Testis (tissue), 3 donors: ENCODE measurements around the gene MANF. TPM values are rescaled to one million over a fixed set of nuclear protein-coding genes. Genes with fewer than 3 reads are reported as not detected.

ENCODE experiments used
- DNase-seq: peaks from one replicate; pipeline ENCODE4 v3.0.0-alpha.2; 2019
- H3K27ac ChIP-seq, 2 donors: fragments of 200-600 bp; sonication (generic); one replicate each; pipeline ENCODE4 v1.5.1; 2019
- H3K27me3 ChIP-seq: fragments of 200-600 bp; sonication (generic); one replicate; pipeline ENCODE4 v1.5.1; 2019
- H3K36me3 ChIP-seq: fragments of 200-600 bp; sonication (generic); one replicate; pipeline ENCODE4 v1.5.1; 2017; ENCODE audit warnings: low read depth; ENCODE audit errors: missing control alignments
- H3K4me1 ChIP-seq: fragments of 200-600 bp; sonication (generic); one replicate; pipeline ENCODE4 v1.5.1; 2019
- H3K4me3 ChIP-seq, 2 donors: fragments of 200-600 bp; sonication (generic); one replicate each; pipeline ENCODE4 v1.5.1; 2017 to 2019
- H3K9me3 ChIP-seq: fragments of 200-600 bp; sonication (generic); one replicate; pipeline ENCODE4 v1.5.1; 2017
- CTCF ChIP-seq, 3 experiments: fragments of 450-650 bp in 2 of 3; fragments of 200-600 bp in 1 of 3; sonication (generic) in 1 of 3; IDR thresholded peaks; one replicate each; pipeline ENCODE4 v1.5.1; 2016 to 2019; ENCODE audit warnings: antibody characterized with exemption in 3 of 3, mild to moderate bottlenecking in 2 of 3, moderate library complexity in 1 of 3
- POLR2A ChIP-seq: fragments of 450-650 bp; IDR thresholded peaks from one replicate; pipeline ENCODE4 v1.6.1; 2017; ENCODE audit warnings: antibody characterized with exemption, mild to moderate bottlenecking, moderate library complexity
- WGBS, 2 donors: methylation state at CpG; one replicate each; pipeline ENCODE4 v1.1.5; 2018; 5-methylcytosine and 5-hydroxymethylcytosine counted together
- intact Hi-C: fragments of 100-400 bp; cut with DNase I; formaldehyde crosslinking; loops from one replicate; pipeline ENCODE4 v1.15.1; 2023; ENCODE audit warnings: low total_unique reads
- polyA plus RNA-seq: library from polyadenylated mRNA; stranded (reverse); fragments of 350-450 nt; fragmentation: Illumina TruSeq; extraction: RNeasy Lipid Tissue Mini Kit (QIAGEN cat#74804); gene quantifications from one replicate; pipeline ENCODE4 v1.2.3, GENCODE V29; 2014; ENCODE audit warnings: low read depth, low replicate concordance; ENCODE audit not compliant: insufficient read depth
- total RNA-seq, 2 donors: library from RNA; depleted of rRNA; stranded (reverse); fragments of >200 nt; gene quantifications; one replicate each; pipeline ENCODE4 v1.2.3, GENCODE V29; 2016

MANF gene
- total and polyA plus RNA-seq, 3 donors from 2014 or later = 48.6 to 167 (median 62.8) TPM

GRCh38 chr3:51353131-51353530 is 32.0 kb upstream of the MANF start:
- no peaks in the 10 kb centered on the region for H3K9me3 ChIP-seq
- H3K27ac ChIP-seq = no peak overlapping the region
- intact Hi-C loops = no loop called here
- TF ChIP-seq POLR2A (no peak), CTCF (IDR thresholded peaks at IDR 0.05) (no peak)
- DNase-seq = no peak
- H3K36me3 ChIP-seq = no peaks in the 10 kb centered on the region
- H3K4me3 ChIP-seq = no peak overlapping the region
- no peaks in the 10 kb centered on the region for H3K27me3 ChIP-seq
- no peaks in the 10 kb centered on the region for H3K4me1 ChIP-seq
- 86 to 87% methylated on average over 4 of the region's 4 CpGs for WGBS, 2 donors

- TF ChIP-seq POLR2A = no peak
- no peak for TF ChIP-seq CTCF (IDR thresholded peaks at IDR 0.05)
- intact Hi-C loops = no loop called here
- no peak overlapping the region for H3K4me3 ChIP-seq
- H3K36me3 ChIP-seq = no peaks in the 10 kb centered on the region
- H3K9me3 ChIP-seq = no peaks in the 10 kb centered on the region
- H3K27me3 ChIP-seq = no peaks in the 10 kb centered on the region
- no peaks in the 10 kb centered on the region for H3K4me1 ChIP-seq
- WGBS, 2 donors = 70 to 80% methylated on average over 1 of the region's 1 CpG
- DNase-seq = no peak
- H3K27ac ChIP-seq = no peak overlapping the region
Observed at GRCh38 chr3:51353691-51354090, 31.4 kb upstream of the MANF start.

- TF ChIP-seq POLR2A (no peak), CTCF (IDR thresholded peaks at IDR 0.05) (no peak)
- WGBS, 2 donors = 93 to 94% methylated on average over 2 of the region's 2 CpGs
- Histone ChIP-seq H3K36me3 (no peaks in the 10 kb centered on the region), H3K27me3 (no peaks in the 10 kb centered on the region), H3K27ac (no peak overlapping the region), H3K9me3 (no peaks in the 10 kb centered on the region), H3K4me3 (no peak overlapping the region), H3K4me1 (no peaks in the 10 kb centered on the region)
- intact Hi-C loops = no loop called here
- DNase-seq = no peak
Observed at GRCh38 chr3:51354172-51354571, 30.9 kb upstream of the MANF start.

- H3K4me3 ChIP-seq = no peak overlapping the region
- no peaks in the 10 kb centered on the region for H3K4me1 ChIP-seq
- H3K36me3 ChIP-seq = no peaks in the 10 kb centered on the region
- 87 to 98% methylated on average over 9 of the region's 9 CpGs for WGBS, 2 donors
- no peak overlapping the region for H3K27ac ChIP-seq
- no peaks in the 10 kb centered on the region for H3K27me3 ChIP-seq
- H3K9me3 ChIP-seq = no peaks in the 10 kb centered on the region
- intact Hi-C loops = no loop called here
- DNase-seq = no peak
- TF ChIP-seq CTCF (IDR thresholded peaks at IDR 0.05) (no peak), POLR2A (no peak)
Observed at GRCh38 chr3:51354731-51355615, 30.1 kb upstream of the MANF start.
